HG02623 (cell line): ENCODE results near the gene MCM7.

Source experiments
- ATAC-seq: cut with Tn5 transposase; IDR thresholded peaks from one replicate; pipeline ENCODE4 v1.9.1; 2021; ENCODE audit warnings: moderate library complexity; ENCODE audit not compliant: unreplicated experiment

The MCM7 gene

GRCh38 chr7:100098913-100099312, 2.3 kb downstream of the MCM7 start:
- no peak for ATAC-seq

GRCh38 chr7:100095704-100096103, 5.5 kb downstream of the MCM7 start:
- ATAC-seq, result no peak

GRCh38 chr7:100095289-100095688, 5.9 kb downstream of the MCM7 start:
- ATAC-seq, result no peak

GRCh38 chr7:100093925-100094486, 7.2 kb downstream of the MCM7 start:
- no peak for ATAC-seq

GRCh38 chr7:100093498-100093897, 7.7 kb downstream of the MCM7 start:
- ATAC-seq, result no peak

GRCh38 chr7:100093054-100093453, 8.1 kb downstream of the MCM7 start:
- ATAC-seq, result no peak

GRCh38 chr7:100091411-100092181, 9.6 kb downstream of the MCM7 start:
- ATAC-seq, result no peak

GRCh38 chr7:100090527-100091410, 10.4 kb downstream of the MCM7 start:
- ATAC-seq, result no peak

- ATAC-seq, result no peak
These were observed 11.6 kb downstream of the MCM7 start for GRCh38 chr7:100089458-100090196.

GRCh38 chr7:100088621-100089457, 12.4 kb downstream of the MCM7 start, which contains the start of gene COPS6:
Gene COPS6, plus strand, starts transcription at chr7:100088969. Its CDS starts 22 bp downstream, at chr7:100088991.
- no peak for ATAC-seq

GRCh38 chr7:100088095-100088620, 13.0 kb downstream of the MCM7 start:
- no peak for ATAC-seq

GRCh38 chr7:100087055-100087750, 14.0 kb downstream of the MCM7 start:
- ATAC-seq, result no peak

- no peak for ATAC-seq
These were observed 15.7 kb downstream of the MCM7 start for GRCh38 chr7:100085515-100085914.

GRCh38 chr7:100082978-100083377, 18.2 kb downstream of the MCM7 start:
- ATAC-seq, result no peak

GRCh38 chr7:100081535-100082102, 19.6 kb downstream of the MCM7 start, which contains the start of gene ZNF3:
Gene ZNF3, minus strand, starts transcription at chr7:100081723. Its CDS starts 4,366 bp downstream, at chr7:100077357.
- ATAC-seq, result peak; percentile 77

GRCh38 chr7:100080907-100081534, 20.2 kb downstream of the MCM7 start:
- ATAC-seq, result no peak

- ATAC-seq, result no peak
These were observed 22.1 kb downstream of the MCM7 start for GRCh38 chr7:100079024-100079560.

GRCh38 chr7:100077205-100077604, 24.0 kb downstream of the MCM7 start:
- no peak for ATAC-seq
